Upper lobe of left lung (tissue), 6 donors: ENCODE results near the gene ST3GAL5. TPM values are rescaled to one million over a fixed set of nuclear protein-coding genes. Genes with fewer than 3 reads are reported as not detected.

Experiments
- ATAC-seq, 2 donors: fragments of 200-7000 bp; cut with Tn5 transposase; one replicate each; pipeline ENCODE4 v1.9.1; 2022; ENCODE audit warnings: mild to moderate bottlenecking in 2 of 2, moderate library complexity in 2 of 2; ENCODE audit not compliant: low FRiP score in 2 of 2
- DNase-seq, 2 donors: peaks; one replicate each; pipeline ENCODE4 v3.0.0-alpha.2; 2019 to 2020
- H3K27ac ChIP-seq, 4 donors: fragments of 200-600 bp; sonication (generic); one replicate each; pipeline ENCODE4 v1.5.1; 2016 to 2019
- H3K27me3 ChIP-seq, 4 donors: fragments of 200-600 bp; sonication (generic); one replicate each; pipeline ENCODE4 v1.5.1; 2017 to 2019
- H3K36me3 ChIP-seq, 4 donors: fragments of 200-600 bp; sonication (generic); one replicate each; pipeline ENCODE4 v1.5.1; 2016 to 2019
- H3K4me1 ChIP-seq, 4 donors: fragments of 200-600 bp; sonication (generic); one replicate each; pipeline ENCODE4 v1.5.1; 2018 to 2019
- H3K4me3 ChIP-seq, 4 donors: fragments of 200-600 bp; sonication (generic); one replicate each; pipeline ENCODE4 v1.5.1; 2017 to 2019; ENCODE audit warnings: mild to moderate bottlenecking in 2 of 4, moderate library complexity in 1 of 4
- H3K9me3 ChIP-seq, 4 donors: fragments of 200-600 bp; sonication (generic); one replicate each; pipeline ENCODE4 v1.5.1; 2018 to 2019
- EP300 ChIP-seq, 4 donors: sonication (generic); formaldehyde crosslinking; IDR thresholded peaks; one replicate each; pipeline ENCODE4 v1.5.1; 2017; ENCODE audit warnings: antibody characterized with exemption in 4 of 4, control low read depth in 2 of 4
- POLR2A ChIP-seq, 4 donors: fragments of 450-650 bp; IDR thresholded peaks; one replicate each; pipeline ENCODE4 v1.5.1; 2016 to 2017; ENCODE audit warnings: antibody characterized with exemption in 4 of 4, mild to moderate bottlenecking in 2 of 4
- POLR2AphosphoS5 ChIP-seq, 2 donors: sonication (generic); formaldehyde crosslinking; IDR thresholded peaks; one replicate each; pipeline ENCODE4 v1.5.1; 2017; ENCODE audit warnings: antibody characterized with exemption in 2 of 2
- WGBS, 2 donors: methylation state at CpG; one replicate each; pipeline ENCODE4 v1.1.5; 2017 to 2018; 5-methylcytosine and 5-hydroxymethylcytosine counted together
- total RNA-seq, 6 donors: library from RNA; depleted of rRNA in 4 of 6; stranded (reverse); fragments of >200 nt in 4 of 6; gene quantifications; one replicate each; pipeline versions ENCODE4 v1.1.0 to v1.2.1, GENCODE V29; 2016 to 2021
- TF ChIP-seq, protein P1 (sequence below), 6 experiments: fragments of 450-650 bp in 4 of 6; fragments of 200-600 bp in 2 of 6; sonication (generic) in 2 of 6; IDR thresholded peaks; one replicate each; pipeline ENCODE4 v1.5.1; 2016 to 2019; ENCODE audit warnings: antibody characterized with exemption in 6 of 6
- donor health status: DM: no; HTN: no; CAD: no; lungs with moderate emphysema.
- donor health status: DM: no; HTN: yes; CAD: no; lungs with severe emphysema.

The ST3GAL5 gene
- total RNA-seq, 6 donors from 2014 or later: 54.5 to 162 (median 83.8) TPM

DNA sequence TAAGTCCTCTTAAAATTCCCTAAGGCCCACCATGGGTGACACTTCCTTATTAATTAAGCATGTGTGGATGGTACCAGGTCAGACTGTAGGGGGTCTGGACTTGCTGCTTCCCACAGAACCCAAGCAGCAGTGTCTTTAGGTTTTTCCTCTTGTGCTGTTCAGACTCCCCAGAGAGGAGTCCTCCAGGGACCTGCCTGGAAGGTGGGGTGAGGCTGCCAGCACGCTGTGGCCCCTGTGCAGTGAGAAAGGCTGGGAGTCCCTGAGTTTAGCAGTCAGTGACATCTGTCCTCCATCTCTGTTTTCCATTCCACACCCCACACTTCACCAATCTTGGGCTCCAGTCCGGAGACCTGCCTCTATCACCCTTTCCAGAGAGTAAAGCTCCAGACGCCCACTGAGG, 18.0 kb upstream of the ST3GAL5 start:
- H3K27me3 ChIP-seq: no peaks in the 10 kb centered on the region
- TF ChIP-seq POLR2AphosphoS5 (IDR thresholded peaks at IDR 0.05): no peak
- no peak for TF ChIP-seq EP300 (IDR thresholded peaks at IDR 0.05)
- no peak for TF ChIP-seq POLR2A (IDR thresholded peaks at IDR 0.05)
- DNase-seq (no peak), ATAC-seq (no peak)
- peaks cover 9 to 23% (median 14%) of the 10 kb centered on the region in 4 donors for H3K4me1 ChIP-seq
- no peak overlapping the region for H3K4me3 ChIP-seq
- H3K9me3 ChIP-seq: no peaks in the 10 kb centered on the region
- WGBS, 2 donors: 93% methylated on average over 3 of the region's 3 CpGs
- no peaks in the 10 kb centered on the region for H3K36me3 ChIP-seq
- no peak overlapping the region for H3K27ac ChIP-seq

DNA sequence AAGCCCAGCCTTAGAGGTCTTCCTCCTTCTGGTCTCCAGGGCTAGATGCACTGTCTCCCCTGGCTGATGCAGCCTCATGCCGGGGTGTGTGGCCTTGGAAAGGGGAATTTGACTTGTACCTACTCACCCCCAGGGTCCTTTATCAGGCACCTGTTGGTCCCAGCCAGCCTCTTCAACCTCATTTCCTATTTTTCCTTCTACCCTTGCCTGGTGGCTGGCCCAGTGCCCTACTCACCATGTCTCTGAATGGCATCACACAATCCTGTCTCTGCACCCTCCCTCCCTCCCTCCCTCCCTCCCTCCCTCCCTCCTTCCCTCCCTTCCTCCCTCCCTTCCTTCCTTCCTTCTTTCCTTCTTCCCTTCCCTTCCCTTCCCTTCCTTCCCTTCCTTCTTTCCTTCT, 17.1 kb upstream of the ST3GAL5 start:
- H3K4me3 ChIP-seq: no peak overlapping the region
- no peaks in the 10 kb centered on the region for H3K27me3 ChIP-seq
- H3K36me3 ChIP-seq: no peaks in the 10 kb centered on the region
- H3K9me3 ChIP-seq: no peaks in the 10 kb centered on the region
- DNase-seq (no peak), ATAC-seq (no peak)
- WGBS, 2 donors: 57 to 86% methylated on average over 1 of the region's 1 CpG
- H3K4me1 ChIP-seq: peaks cover 7 to 20% (median 14%) of the 10 kb centered on the region in 4 donors
- TF ChIP-seq, protein P1, sequence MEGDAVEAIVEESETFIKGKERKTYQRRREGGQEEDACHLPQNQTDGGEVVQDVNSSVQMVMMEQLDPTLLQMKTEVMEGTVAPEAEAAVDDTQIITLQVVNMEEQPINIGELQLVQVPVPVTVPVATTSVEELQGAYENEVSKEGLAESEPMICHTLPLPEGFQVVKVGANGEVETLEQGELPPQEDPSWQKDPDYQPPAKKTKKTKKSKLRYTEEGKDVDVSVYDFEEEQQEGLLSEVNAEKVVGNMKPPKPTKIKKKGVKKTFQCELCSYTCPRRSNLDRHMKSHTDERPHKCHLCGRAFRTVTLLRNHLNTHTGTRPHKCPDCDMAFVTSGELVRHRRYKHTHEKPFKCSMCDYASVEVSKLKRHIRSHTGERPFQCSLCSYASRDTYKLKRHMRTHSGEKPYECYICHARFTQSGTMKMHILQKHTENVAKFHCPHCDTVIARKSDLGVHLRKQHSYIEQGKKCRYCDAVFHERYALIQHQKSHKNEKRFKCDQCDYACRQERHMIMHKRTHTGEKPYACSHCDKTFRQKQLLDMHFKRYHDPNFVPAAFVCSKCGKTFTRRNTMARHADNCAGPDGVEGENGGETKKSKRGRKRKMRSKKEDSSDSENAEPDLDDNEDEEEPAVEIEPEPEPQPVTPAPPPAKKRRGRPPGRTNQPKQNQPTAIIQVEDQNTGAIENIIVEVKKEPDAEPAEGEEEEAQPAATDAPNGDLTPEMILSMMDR (IDR thresholded peaks at IDR 0.05): no peak
- H3K27ac ChIP-seq: peak overlapping the region in 3 of 4 donors; percentile 6 to 42 (median 39)

DNA sequence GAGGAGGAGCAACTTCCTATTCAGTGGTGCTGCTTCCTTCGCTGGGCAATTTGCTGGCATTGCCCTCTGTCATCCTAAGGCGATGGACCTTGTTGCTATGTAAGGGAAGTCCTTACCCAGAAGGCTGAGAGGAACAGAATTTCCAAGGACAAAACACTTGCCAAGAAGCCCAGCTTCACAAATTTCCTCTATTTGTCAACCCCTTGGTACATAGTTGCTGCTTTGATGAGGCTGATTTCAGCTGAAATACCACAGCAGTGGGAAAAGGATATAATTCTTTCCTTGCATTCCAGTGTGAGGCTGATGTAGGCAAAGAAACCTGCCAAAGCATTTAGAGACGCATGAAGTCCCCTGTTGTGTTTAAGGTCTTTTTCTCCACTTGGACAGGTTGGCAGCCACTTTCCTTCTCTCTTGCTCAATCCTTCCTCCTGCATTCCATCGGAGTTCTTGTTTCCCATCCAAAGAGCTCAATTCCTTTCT, 16.4 kb upstream of the ST3GAL5 start:
- WGBS, 2 donors: 41 to 43% methylated on average over 4 of the region's 4 CpGs
- TF ChIP-seq EP300 (IDR thresholded peaks at IDR 0.05): no peak
- TF ChIP-seq POLR2AphosphoS5 (IDR thresholded peaks at IDR 0.05): no peak
- no peak for TF ChIP-seq POLR2A (IDR thresholded peaks at IDR 0.05)
- TF ChIP-seq, protein P1 (IDR thresholded peaks at IDR 0.05): no peak
- H3K9me3 ChIP-seq: no peaks in the 10 kb centered on the region
- no peak overlapping the region for H3K4me3 ChIP-seq
- H3K27ac ChIP-seq: peak overlapping the region; percentile 6 to 63 (median 34)
- DNase-seq (no peak), ATAC-seq (peak in 1 of 2 donors; percentile 61)
- no peaks in the 10 kb centered on the region for H3K36me3 ChIP-seq
- H3K27me3 ChIP-seq: no peaks in the 10 kb centered on the region
- H3K4me1 ChIP-seq: peaks cover 7 to 20% (median 14%) of the 10 kb centered on the region in 4 donors

DNA sequence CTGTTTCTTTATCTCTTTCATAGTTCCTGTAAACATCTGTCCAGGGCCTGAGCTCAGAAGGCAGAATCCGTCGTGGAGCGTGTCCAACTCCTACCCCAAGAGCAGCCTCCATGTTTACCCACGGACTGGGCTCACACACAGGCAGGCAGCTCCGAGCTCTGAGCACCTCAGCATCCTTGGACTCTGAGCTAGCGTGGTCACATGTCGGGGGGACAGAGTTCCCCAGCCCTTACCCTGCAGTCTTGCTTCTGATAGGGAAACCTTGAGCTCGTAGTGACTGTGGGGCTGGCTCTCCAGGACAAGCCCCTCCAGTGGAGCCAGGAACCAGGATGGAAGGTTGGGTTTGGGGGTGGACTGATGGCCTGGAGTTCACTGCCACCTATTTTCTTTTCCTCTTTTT, 15.1 kb upstream of the ST3GAL5 start:
- DNase-seq: no peak
- Histone ChIP-seq H3K27me3 (no peaks in the 10 kb centered on the region), H3K4me3 (no peak overlapping the region), H3K27ac (no peak overlapping the region), H3K4me1 (peaks cover 7 to 21% (median 16%) of the 10 kb centered on the region in 4 donors), H3K36me3 (no peaks in the 10 kb centered on the region), H3K9me3 (no peaks in the 10 kb centered on the region)
- TF ChIP-seq EP300 (IDR thresholded peaks at IDR 0.05) (no peak), POLR2A (IDR thresholded peaks at IDR 0.05) (no peak), POLR2AphosphoS5 (IDR thresholded peaks at IDR 0.05) (no peak)
- TF ChIP-seq, protein P1 (IDR thresholded peaks at IDR 0.05): no peak
- ATAC-seq: no peak
- 85 to 88% methylated on average over 4 to 8 of the region's 8 CpGs for WGBS, 2 donors

DNA sequence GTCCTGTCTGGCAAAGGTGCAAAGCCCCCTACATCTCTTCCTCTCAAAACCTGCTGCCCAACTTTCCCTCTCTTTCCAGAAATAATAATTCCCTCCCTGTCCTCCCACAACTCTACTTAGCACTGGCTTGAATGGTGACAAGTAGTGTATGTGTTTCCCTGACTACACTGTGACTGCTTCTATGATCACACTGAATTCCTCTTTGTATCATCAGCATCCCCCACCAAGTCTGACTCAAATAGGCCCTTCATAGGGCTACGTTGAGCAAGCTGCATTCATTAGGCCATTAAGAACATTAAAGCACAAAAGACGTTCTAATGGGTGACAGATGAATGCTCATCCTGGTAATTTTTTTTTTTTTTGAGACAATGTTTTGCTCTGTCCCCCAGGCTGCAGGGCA, 13.7 kb upstream of the ST3GAL5 start:
- H3K4me1 ChIP-seq: peaks cover 7 to 21% (median 13%) of the 10 kb centered on the region in 4 donors

More for the DNA sequence above, 13.7 kb upstream of the ST3GAL5 start:
- 41 to 64% methylated on average over 2 of the region's 2 CpGs for WGBS, 2 donors
- Histone ChIP-seq H3K27me3 (no peaks in the 10 kb centered on the region), H3K36me3 (no peaks in the 10 kb centered on the region), H3K27ac (no peak overlapping the region), H3K4me3 (no peak overlapping the region), H3K9me3 (no peaks in the 10 kb centered on the region)
- ATAC-seq (no peak), DNase-seq (no peak)
- TF ChIP-seq POLR2AphosphoS5 (IDR thresholded peaks at IDR 0.05) (no peak), POLR2A (IDR thresholded peaks at IDR 0.05) (no peak), EP300 (IDR thresholded peaks at IDR 0.05) (no peak)
- TF ChIP-seq, protein P1 (IDR thresholded peaks at IDR 0.05): no peak
